A673 (cell line): Measurements from ENCODE around the gene FMNL1.

ENCODE experiments used
- EZH2 ChIP-seq: fragments of 200-600 bp; sonication (generic); IDR thresholded peaks from 2 replicates; pipeline ENCODE4 v1.6.1; 2017; ENCODE audit warnings: borderline replicate concordance, low read depth, mild to moderate bottlenecking, mixed read lengths, antibody characterized with exemption, low read length; ENCODE audit not compliant: poor library complexity, severe bottlenecking
- TF ChIP-seq, protein P1 (sequence below): fragments of 300-800, 200-600 bp; sonication (generic); conservative IDR thresholded peaks from 2 replicates; pipeline ENCODE4 v1.5.1; 2017; ENCODE audit warnings: low read depth, mild to moderate bottlenecking, antibody characterized with exemption, low read length, moderate library complexity, mixed read lengths

DNA sequence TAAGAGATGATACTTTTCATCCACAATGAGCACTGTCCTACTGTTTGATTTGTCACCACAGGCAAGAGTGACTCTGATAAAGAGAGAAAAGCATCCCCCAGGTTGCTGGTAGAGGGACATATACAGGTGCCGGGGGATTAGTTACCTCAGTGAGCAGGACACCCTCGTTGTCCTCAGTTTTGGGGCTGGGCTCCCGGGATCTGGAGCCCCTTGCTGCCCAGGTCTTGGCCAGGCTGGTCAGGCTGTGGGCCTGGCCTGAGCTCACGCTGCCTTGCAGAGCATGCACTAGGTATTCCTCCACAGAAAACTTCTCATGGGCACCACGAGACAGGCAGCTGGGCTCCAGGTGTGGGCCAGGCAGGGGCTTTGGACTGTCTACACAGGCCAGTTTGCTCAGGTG, 64.6 kb downstream of the FMNL1 start:
- TF ChIP-seq, protein P1, sequence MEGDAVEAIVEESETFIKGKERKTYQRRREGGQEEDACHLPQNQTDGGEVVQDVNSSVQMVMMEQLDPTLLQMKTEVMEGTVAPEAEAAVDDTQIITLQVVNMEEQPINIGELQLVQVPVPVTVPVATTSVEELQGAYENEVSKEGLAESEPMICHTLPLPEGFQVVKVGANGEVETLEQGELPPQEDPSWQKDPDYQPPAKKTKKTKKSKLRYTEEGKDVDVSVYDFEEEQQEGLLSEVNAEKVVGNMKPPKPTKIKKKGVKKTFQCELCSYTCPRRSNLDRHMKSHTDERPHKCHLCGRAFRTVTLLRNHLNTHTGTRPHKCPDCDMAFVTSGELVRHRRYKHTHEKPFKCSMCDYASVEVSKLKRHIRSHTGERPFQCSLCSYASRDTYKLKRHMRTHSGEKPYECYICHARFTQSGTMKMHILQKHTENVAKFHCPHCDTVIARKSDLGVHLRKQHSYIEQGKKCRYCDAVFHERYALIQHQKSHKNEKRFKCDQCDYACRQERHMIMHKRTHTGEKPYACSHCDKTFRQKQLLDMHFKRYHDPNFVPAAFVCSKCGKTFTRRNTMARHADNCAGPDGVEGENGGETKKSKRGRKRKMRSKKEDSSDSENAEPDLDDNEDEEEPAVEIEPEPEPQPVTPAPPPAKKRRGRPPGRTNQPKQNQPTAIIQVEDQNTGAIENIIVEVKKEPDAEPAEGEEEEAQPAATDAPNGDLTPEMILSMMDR, result no peak
- no peak for TF ChIP-seq EZH2
